HG03103 (cell line): ENCODE data around the gene BTRC.
"Not testable (repeated sequence)": the region's sequence is repeated elsewhere in the genome, so short reads cannot be mapped to it uniquely, and the experiment has no call there.

ENCODE experiments used
- ATAC-seq: cut with Tn5 transposase; IDR thresholded peaks from one replicate; pipeline ENCODE4 v1.9.1; 2021; ENCODE audit warnings: low read depth; ENCODE audit not compliant: unreplicated experiment

The BTRC gene

DNA sequence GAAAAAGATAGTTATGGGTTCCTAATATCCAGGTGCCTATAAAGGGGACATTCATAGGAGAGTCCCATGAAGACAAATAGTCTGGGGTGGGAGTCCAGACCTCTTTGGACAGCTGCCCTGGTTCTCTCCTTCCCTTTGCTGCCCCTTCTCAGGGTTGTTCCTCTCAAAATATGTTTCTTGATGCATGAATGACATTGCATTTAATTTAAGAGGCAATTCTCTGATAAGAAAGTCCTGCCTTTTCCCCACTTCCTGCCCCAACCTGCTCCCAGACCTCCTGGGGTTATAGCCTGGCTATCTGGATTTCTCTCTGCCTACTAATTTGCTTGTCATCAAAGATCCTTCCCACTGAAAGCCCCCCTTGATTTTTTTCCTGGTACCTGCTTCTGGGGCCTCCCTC lies 12.5 kb upstream of the BTRC start:
- no peak for ATAC-seq

DNA sequence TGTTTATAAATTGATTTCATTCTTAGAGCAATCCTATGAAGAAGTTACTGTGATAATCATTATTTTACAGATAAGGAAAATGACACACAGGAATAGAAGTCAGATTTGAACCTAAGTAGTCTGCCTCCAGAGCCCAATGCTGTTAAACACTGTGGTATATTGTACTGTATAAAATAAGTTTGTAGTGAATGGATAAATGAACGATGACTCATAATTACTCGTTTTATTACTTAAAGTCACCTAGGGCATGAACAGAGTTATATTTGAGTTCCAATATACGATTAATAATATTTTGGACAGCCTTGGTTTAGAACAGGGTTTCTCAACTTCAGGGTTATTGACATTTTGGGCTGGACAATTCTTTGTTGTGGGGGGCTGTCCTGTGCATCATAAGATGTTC lies 7.8 kb upstream of the BTRC start:
- ATAC-seq = no peak

DNA sequence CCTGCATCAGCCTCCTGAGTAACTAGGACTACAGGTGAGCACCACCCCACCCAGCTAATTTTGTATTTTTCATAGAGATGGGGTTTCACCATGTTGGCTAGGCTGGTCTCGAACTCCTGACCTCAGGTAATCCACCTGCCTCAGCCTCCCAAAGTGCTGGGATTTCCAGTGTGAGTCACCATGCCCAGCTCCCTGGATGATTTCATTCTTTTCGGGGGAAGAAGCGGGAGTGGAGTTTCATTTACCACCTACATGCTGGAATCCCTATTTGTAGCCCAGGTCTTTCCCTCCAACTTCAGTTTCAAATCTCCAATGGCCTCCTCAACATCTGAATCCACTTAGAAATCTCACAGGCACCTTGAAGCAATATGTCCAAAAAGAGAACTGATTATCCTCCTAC lies 2.9 kb upstream of the BTRC start:
- ATAC-seq = no peak

DNA sequence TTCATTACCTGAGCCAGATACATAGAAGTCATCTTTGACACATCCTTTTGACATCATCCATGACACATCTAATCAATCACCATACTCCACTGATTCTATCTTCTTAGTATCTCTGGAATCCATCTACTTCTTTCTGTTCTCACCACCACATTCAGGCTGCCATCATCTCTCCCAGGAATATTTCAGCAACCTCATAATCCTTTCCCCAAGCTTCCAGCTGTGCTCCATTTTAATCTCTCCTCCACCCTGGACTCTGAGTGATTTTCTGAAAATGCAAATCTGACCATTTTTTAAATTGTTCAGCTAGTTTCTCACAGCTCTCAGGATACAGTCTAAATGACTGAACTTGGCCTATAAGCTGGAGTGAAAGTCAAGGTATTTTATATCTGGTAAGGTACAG lies 2.5 kb upstream of the BTRC start:
- no peak for ATAC-seq

DNA sequence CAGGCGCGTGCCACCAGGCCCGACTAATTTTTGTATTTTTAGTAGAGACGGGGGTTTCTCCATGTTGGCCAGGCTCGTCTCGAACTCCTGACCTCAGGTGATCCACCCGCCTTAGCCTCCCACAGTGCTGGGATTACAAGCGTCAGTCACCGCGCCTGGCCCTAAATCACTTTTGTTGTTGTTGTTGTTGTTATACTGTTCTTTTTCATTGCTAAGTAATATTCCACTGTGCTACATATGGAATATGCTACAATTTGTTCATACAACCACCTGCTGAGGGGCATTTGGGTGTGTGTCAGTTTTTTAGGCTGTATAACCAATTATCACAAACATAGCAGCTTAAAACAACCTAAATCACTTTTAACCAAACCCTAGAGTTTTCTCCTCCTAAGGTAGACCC lies 1.1 kb upstream of the BTRC start:
- ATAC-seq = not testable (repeated sequence)

DNA sequence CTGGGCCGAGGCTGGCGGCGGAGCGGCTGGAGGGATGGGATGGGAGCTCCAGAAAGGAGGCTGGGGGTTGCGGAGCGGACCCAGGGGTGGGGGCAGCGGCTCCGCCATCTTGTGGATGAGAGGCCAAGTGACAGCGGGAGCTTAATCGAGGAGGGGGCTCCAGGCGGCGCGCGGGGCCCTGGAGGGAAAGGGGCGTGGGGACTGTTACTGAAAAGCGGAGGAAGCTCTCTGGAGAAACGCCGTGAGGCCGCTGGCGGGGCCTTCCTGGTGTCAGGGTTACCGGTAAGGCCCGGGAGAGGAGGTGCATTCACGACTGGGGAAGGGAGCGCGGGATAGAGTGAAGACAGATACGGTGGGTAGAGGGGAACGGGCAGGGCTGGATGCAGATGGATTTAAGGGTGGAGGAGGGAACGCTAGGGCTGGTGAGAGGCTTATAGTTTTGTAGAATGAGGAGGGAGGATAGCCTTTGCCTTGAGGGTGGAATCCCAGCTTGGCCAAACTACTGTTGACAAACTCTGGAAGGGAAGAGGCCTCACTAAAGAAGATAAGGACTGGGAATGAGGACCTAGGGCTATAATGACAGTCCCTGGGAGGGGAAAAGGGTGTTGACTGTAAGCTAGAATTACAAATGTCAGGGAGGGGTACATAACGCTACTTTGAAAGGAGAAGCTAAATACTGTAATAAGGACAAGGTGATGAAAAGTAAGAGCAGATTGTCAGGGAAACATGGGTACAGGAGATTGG lies 535 bp downstream of the BTRC start:
- ATAC-seq = peak; percentile 20

DNA sequence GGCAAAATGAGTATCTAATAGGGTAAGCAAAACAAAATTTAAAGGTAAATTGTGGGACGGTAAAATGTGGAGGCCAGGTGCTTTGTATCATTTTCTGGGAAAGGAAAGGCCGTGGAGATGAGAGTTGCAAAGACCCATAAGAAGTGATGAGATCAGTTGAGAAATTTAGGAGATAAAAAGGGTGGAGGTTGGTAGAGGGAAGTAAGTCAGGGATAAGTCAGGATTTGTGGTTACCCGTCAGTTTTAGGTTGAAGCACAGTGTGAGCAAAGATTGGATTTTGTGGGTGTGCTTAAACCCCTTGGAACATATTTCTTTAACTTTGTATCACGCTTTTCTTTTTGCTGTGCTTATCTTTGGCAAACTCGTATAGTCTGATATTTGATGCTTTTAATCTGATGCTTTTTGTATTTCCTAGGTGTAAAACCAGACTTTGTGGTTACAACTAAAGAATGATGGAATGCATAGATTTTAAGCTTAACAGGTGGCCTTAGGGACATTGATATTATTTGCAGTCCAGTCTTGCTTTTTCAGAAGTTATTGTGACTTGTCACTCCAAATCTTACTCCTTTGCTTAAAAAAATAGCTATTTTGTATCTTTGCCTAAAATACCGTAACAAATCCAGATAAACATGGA lies 1.2 kb downstream of the BTRC start:
- ATAC-seq = no peak

DNA sequence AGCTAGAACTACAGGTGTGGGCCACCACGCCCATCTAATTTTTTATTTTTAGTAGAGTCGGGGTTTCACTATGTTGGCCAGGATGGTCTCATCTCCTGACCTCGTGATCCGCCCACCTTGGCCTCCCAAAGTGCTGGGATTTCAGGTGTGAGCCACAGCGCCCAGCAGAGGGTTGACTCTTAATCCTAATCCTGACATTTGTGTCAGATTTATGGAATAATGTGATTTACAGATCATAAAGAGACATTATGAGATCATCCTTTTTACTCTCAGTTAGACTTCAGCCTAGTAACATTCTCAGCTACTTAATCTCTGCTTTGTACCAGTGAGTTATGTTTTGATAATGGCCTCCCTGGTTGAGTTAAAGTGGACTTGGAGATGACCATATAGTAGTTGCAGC lies 2.2 kb downstream of the BTRC start:
- no peak for ATAC-seq

DNA sequence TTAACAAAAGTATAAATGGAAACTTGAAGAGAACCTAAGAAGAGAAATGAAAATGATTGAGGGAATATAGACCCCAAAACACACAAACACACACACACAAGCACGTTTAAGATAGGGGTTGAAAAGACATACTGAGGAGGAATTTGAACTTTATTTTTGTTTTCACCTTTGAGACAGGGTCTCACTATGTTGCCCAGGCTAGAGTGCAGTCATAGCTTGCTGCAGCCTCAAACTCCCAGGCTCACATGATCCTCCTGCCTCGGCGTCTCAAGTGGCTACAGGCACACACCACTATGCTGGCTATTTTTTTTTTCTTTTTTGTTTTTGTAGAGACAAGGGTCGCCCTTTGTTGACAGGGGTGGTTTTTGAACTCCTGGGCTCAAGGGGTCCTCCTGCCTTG lies 4.0 kb downstream of the BTRC start:
- ATAC-seq = no peak

DNA sequence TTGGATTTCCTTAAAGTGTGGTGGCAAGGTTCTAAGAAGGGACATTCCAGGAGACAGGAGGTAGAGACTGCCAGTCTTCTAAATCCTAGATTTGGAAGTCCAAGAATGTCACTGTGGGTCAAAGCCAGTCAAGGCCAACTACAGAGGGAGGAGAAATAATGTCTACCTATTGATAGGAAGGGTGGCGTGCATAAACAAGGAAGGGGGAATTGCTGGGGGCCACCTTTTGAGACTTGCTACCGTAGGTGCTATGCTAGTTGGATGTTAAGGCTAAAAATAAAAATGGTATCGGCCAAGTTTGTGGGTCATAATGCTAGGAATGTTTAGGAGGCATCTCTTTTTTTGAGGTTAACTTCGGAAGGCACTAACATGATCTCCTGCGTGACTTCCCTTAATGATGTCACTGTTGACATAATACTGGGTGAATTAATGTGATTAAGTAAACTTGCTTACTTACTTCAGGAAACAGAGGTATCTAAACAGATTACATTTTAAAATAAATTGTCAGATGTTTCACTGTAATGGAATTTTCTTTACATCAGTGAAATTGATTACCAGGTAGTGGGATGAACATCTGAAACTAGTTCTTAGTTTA lies 4.8 kb downstream of the BTRC start:
- no peak for ATAC-seq

DNA sequence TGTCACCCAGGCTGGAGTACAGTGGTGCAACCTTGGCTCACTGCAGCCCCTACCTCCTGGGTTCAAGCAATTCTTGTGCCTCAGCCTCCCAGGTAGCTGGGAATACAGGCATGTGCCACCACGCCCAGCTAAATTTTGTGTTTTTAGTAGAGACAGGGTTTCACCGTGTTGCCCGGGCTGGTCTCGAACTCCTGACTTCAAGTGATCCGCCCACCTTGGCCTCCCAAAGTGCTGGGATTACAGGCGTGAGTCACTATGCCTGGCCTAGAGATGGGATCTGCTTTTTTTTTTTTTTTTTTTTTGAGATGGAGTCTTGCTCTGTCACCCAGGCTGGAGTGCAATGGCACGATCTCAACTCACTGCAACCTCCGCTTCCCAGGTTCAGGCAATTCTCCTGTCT lies 6.1 kb downstream of the BTRC start:
- ATAC-seq = not testable (repeated sequence)

DNA sequence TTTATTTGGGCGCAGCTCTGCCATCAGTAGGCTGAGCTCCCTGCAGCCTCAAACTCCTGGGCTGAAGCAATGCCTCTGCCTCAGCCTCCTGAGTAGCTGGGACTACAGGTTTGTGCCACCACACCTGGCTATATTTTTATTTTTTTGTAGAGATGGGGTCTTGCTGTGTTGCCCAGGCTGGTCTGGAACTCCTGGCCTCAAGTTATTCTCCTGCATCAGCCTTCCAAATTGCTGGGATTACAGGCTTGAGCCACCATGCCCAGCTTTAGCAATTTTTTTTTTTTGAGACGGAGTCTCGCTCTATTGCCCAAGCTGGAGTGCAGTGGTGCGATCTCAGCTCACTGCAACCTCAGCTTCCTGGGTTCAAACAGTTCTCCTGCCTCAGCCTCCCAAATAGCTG lies 6.9 kb downstream of the BTRC start:
- not testable (repeated sequence) for ATAC-seq

DNA sequence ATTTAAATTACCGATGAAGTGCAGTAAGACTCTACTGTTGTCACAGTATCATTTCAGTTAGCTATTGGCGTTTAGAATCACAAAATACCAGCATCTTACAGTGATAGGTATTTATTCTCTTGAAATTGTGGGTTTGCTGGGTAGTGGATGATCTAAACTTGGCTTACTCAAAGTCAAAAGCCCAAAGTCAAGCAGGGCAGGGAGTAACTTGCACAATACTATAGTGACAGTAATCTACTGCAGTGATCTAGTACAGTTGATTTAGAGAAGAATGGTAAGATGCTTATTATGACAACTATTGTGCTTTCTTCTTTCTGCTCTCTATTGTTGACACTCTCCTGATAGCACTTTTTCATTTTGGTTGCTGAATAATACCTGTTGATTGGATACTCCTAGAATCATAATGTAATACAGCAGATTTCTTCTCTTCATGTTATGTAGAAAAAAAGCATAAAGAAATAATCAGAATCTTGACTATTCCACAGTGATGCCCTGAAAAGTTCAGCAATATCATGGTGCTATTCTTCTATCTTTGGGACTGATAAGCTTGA lies 10.0 kb downstream of the BTRC start:
- no peak for ATAC-seq

DNA sequence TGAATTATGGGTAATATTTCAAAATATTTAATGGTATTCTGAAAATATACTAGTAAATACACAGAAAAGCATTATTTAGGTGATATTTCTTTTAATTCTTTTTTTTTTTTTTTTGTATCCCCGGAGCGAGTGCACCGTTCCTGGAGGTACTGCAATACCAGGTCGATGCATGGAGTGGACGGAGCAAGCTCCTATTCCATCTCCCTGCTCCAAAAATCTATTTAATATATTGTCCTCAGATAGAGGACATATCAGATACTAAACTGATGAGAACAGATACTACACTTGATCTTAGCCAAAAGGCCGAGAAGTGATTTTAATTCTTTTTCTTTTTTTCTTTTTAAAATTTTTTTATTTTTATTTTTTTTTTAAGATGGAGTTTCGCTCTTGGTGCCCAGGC lies 10.8 kb downstream of the BTRC start:
- no peak for ATAC-seq

DNA sequence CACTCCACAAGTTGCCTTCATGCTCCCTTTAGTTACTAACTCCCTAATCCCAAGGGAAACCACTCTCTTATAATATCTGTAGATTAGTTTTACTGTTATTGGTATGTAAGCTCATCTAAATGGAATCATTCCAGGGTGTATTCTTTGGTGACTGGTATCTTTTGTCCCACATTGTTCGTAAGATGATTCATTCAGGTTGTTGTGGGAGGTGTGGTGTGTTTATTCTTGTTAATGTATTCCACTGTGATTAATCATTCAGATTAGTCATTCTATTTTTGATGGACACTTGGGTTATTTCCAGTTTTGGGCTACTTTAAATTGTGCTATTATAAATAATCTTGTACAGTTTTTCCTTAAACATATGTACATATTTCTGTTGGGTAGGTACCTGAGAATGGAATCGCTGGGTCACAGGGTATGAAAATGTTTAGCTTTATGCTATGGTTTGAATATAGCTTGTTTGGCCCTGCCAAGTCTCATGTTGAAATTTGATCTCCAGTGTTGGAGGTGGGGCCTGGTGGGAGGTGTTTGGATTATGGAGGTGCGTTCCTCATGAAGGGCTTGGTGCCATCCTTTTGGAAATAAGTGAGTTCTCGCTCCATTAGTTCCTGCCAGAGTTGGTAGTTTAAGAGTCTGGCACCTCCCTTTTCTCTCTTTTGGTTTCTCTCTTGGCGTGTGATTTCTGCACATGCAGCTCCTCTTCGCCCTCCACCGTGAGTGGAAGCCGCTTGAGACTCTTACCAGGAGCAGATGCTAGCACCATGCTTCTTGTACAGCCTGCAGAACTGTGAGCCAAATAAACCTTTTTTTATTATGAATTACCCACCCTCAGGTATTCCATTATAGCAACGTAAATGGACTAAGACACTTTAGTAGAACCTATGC lies 13.8 kb downstream of the BTRC start:
- ATAC-seq = no peak

DNA sequence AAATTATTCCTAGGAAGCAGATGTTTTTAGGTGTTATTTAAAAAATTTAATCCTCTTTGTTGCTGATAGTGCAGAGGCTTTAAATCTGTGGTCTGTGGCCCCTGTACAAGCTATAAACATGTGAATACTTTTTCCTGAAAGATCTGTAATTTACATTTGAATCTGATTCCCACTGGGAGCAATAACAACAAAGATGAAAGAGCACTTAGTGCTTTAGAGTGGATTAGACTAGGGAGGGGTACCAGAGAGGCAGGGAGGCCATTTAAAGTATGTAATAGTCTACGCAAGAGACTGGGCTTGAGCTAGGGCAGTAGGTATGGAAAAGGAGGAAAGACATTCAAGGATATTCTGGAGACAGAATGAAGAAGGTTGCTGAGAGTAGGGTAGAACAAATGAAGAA lies 19.1 kb downstream of the BTRC start:
- ATAC-seq = no peak

DNA sequence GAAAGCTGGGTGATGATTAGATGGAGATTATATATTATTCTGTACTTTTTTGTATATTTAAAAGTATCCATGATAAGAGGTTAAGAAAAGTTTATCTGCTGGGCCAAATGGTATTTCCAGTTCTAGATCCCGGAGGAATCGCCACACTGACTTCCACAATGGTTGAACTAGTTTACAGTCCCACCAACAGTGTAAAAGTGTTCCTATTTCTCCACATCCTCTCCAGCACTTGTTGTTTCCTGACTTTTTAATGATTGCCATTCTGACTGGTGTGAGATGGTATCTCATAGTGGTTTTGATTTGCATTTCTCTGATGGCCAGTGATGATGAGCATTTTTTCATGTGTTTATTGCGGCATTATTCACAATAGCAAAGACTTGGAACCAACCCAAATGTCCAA lies 20.0 kb downstream of the BTRC start:
- ATAC-seq = not testable (repeated sequence)

DNA sequence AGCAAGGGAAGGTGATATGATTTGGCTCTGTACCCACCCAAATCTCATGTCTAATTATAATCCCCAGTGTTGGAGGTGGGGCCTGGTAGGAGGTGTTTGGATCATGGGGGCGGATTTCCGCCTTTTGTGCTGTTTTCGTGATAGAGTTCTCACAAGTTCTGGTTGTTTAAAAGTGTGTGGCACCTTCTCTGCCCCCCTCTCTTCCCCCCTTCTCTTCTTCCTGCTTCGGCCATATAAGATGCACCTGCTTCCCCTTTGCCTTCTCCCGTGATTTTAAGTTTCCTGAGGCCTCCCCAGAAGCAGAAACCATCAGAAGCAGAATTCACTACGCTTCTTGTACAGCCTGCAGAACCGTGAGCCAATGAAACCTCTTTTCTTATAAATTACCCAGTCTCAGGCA lies 21.1 kb downstream of the BTRC start:
- ATAC-seq = no peak

DNA sequence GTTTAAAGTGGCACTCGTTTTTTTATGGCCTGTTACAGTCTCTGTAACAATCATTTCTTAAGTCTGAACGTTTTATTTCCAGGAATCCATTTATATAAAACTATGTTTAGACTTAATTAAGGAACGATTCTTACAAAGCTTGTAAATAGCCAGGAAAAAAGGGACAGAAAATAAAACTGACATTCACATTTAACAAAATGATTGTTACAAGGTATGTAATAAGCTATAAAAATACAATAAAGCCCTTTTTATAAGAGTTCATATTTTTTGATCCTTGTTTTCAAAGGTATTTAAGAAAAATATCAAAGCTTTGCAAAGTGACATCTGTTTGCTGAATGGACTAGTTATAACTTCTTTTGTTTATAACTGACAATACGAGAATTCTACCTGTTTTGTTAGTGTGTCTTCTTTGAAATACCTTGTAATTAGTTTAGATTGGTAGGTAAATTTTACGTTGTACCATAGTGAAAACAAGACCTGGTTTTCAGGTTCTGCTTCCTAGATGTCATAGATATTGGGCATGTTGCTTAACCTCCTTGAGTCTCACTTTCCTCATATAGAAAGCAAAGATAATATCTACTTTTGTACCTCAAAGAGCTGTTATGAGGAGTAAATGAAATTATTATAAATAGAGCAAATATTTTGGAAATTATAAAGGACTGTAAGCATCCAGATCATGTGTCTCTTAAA lies 25.8 kb downstream of the BTRC start:
- ATAC-seq = no peak

DNA sequence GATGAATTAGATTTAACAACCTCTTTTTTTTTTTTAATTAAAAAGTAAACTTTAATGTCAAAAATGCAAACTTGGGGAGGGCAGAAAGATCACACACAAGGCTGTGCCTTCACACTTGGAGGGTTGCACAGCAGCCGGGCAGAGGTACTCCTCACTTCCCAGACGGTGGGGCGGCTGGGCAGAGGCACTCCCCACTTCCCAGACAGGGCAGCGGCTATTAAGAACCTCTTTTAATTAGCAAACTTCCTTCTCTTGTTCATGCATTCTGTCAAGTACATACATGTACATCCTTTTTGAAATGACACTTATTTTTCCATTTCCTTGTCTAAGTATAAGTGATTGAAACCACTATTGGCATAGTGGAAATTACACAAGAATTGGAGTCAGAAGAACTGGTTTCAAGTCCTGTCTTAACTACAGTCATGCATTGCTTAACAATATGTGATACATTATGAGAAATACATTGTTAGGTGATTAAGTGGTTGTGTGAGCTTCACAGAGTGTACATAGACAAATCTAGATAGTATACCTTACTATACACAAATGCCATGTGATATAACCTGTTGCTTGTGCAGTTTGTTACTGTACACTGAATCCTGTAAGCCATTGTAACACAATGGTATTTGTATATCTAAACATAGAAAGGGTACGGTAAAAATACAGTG lies 26.5 kb downstream of the BTRC start:
- ATAC-seq = no peak
